ENCODE results near the gene SMARCAL1. TPM values are rescaled to one million over a fixed set of nuclear protein-coding genes. Genes with fewer than 3 reads are reported as not detected.

The SMARCAL1 gene
- total and polyA plus RNA-seq, 2 experiments from 2014 or later = 10.3 to 17.2 TPM

- TF ChIP-seq, protein P1, sequence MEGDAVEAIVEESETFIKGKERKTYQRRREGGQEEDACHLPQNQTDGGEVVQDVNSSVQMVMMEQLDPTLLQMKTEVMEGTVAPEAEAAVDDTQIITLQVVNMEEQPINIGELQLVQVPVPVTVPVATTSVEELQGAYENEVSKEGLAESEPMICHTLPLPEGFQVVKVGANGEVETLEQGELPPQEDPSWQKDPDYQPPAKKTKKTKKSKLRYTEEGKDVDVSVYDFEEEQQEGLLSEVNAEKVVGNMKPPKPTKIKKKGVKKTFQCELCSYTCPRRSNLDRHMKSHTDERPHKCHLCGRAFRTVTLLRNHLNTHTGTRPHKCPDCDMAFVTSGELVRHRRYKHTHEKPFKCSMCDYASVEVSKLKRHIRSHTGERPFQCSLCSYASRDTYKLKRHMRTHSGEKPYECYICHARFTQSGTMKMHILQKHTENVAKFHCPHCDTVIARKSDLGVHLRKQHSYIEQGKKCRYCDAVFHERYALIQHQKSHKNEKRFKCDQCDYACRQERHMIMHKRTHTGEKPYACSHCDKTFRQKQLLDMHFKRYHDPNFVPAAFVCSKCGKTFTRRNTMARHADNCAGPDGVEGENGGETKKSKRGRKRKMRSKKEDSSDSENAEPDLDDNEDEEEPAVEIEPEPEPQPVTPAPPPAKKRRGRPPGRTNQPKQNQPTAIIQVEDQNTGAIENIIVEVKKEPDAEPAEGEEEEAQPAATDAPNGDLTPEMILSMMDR (conservative IDR thresholded peaks at IDR 0.05; ENCODE audit: low read depth in 2 of 2) = no peak
- TF ChIP-seq ZNF331 (CRISPR knock-in tag; IDR thresholded peaks at IDR 0.05; ENCODE audit: low read depth) (no peak), ZNF114 (CRISPR knock-in tag; IDR thresholded peaks at IDR 0.05) (no peak), ETS1 (IDR thresholded peaks at IDR 0.05) (no peak), JUNB (IDR thresholded peaks at IDR 0.05; ENCODE audit: unreplicated experiment) (no peak), EZH2phosphoT487 (IDR thresholded peaks at IDR 0.05; ENCODE audit: unreplicated experiment) (no peak), EZH2 (IDR thresholded peaks at IDR 0.05; ENCODE audit: low read depth, unreplicated experiment) (no peak), CREB1 (CRISPR knock-in tag; IDR thresholded peaks at IDR 0.05; ENCODE audit: low read depth) (no peak), STAT1 (IDR thresholded peaks at IDR 0.05; ENCODE audit: unreplicated experiment) (no peak), POLR2AphosphoS5 (IDR thresholded peaks at IDR 0.05; ENCODE audit: low read depth) (no peak), NANOG (IDR thresholded peaks at IDR 0.05; ENCODE audit: borderline replicate concordance) (no peak)
- TF ChIP-seq, protein P2, sequence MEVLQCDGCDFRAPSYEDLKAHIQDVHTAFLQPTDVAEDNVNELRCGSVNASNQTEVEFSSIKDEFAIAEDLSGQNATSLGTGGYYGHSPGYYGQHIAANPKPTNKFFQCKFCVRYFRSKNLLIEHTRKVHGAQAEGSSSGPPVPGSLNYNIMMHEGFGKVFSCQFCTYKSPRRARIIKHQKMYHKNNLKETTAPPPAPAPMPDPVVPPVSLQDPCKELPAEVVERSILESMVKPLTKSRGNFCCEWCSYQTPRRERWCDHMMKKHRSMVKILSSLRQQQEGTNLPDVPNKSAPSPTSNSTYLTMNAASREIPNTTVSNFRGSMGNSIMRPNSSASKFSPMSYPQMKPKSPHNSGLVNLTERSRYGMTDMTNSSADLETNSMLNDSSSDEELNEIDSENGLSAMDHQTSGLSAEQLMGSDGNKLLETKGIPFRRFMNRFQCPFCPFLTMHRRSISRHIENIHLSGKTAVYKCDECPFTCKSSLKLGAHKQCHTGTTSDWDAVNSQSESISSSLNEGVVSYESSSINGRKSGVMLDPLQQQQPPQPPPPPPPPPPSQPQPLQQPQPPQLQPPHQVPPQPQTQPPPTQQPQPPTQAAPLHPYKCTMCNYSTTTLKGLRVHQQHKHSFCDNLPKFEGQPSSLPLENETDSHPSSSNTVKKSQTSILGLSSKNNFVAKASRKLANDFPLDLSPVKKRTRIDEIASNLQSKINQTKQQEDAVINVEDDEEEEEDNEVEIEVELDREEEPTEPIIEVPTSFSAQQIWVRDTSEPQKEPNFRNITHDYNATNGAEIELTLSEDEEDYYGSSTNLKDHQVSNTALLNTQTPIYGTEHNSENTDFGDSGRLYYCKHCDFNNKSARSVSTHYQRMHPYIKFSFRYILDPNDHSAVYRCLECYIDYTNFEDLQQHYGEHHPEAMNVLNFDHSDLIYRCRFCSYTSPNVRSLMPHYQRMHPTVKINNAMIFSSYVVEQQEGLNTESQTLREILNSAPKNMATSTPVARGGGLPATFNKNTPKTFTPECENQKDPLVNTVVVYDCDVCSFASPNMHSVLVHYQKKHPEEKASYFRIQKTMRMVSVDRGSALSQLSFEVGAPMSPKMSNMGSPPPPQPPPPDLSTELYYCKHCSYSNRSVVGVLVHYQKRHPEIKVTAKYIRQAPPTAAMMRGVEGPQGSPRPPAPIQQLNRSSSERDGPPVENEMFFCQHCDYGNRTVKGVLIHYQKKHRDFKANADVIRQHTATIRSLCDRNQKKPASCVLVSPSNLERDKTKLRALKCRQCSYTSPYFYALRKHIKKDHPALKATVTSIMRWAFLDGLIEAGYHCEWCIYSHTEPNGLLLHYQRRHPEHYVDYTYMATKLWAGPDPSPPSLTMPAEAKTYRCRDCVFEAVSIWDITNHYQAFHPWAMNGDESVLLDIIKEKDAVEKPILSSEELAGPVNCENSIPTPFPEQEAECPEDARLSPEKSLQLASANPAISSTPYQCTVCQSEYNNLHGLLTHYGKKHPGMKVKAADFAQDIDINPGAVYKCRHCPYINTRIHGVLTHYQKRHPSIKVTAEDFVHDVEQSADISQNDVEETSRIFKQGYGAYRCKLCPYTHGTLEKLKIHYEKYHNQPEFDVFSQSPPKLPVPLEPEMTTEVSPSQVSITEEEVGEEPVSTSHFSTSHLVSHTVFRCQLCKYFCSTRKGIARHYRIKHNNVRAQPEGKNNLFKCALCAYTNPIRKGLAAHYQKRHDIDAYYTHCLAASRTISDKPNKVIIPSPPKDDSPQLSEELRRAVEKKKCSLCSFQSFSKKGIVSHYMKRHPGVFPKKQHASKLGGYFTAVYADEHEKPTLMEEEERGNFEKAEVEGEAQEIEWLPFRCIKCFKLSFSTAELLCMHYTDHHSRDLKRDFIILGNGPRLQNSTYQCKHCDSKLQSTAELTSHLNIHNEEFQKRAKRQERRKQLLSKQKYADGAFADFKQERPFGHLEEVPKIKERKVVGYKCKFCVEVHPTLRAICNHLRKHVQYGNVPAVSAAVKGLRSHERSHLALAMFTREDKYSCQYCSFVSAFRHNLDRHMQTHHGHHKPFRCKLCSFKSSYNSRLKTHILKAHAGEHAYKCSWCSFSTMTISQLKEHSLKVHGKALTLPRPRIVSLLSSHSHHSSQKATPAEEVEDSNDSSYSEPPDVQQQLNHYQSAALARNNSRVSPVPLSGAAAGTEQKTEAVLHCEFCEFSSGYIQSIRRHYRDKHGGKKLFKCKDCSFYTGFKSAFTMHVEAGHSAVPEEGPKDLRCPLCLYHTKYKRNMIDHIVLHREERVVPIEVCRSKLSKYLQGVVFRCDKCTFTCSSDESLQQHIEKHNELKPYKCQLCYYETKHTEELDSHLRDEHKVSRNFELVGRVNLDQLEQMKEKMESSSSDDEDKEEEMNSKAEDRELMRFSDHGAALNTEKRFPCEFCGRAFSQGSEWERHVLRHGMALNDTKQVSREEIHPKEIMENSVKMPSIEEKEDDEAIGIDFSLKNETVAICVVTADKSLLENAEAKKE (CRISPR knock-in tag; IDR thresholded peaks at IDR 0.05) = no peak
- TF ChIP-seq, protein P3, sequence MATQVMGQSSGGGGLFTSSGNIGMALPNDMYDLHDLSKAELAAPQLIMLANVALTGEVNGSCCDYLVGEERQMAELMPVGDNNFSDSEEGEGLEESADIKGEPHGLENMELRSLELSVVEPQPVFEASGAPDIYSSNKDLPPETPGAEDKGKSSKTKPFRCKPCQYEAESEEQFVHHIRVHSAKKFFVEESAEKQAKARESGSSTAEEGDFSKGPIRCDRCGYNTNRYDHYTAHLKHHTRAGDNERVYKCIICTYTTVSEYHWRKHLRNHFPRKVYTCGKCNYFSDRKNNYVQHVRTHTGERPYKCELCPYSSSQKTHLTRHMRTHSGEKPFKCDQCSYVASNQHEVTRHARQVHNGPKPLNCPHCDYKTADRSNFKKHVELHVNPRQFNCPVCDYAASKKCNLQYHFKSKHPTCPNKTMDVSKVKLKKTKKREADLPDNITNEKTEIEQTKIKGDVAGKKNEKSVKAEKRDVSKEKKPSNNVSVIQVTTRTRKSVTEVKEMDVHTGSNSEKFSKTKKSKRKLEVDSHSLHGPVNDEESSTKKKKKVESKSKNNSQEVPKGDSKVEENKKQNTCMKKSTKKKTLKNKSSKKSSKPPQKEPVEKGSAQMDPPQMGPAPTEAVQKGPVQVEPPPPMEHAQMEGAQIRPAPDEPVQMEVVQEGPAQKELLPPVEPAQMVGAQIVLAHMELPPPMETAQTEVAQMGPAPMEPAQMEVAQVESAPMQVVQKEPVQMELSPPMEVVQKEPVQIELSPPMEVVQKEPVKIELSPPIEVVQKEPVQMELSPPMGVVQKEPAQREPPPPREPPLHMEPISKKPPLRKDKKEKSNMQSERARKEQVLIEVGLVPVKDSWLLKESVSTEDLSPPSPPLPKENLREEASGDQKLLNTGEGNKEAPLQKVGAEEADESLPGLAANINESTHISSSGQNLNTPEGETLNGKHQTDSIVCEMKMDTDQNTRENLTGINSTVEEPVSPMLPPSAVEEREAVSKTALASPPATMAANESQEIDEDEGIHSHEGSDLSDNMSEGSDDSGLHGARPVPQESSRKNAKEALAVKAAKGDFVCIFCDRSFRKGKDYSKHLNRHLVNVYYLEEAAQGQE (IDR thresholded peaks at IDR 0.05; ENCODE audit: unreplicated experiment) = no peak
- no peak overlapping the region for H3K27ac ChIP-seq (ENCODE audit: low read depth)
- no peak for DNase-seq (ENCODE audit: low spot score)
Measured at GRCh38 chr2:216477283-216478035, 65.2 kb downstream of the SMARCAL1 start.

More at GRCh38 chr2:216477283-216478035, 65.2 kb downstream of the SMARCAL1 start:
- no peaks in the 10 kb centered on the region for H3K9me2 ChIP-seq (ENCODE audit: insufficient read depth)
- Mint-ChIP-seq H3K27me3 (ENCODE audit: insufficient read depth, low read depth, poor library complexity) (no peaks in the 10 kb centered on the region), H3K4me1 (peaks cover 9% of the 10 kb centered on the region), H3K9me3 (no peaks in the 10 kb centered on the region), H3K4me3 (no peak overlapping the region), H3K36me3 (ENCODE audit: low read depth) (peaks cover 2% of the 10 kb centered on the region; the same call in 1 of the 3 replicates), H3K27ac (no peak overlapping the region)
- H3K4me1 ChIP-seq (ENCODE audit: insufficient read depth) = peaks cover 6% of the 10 kb centered on the region; the same call in 1 of the 2 replicates
- no peak overlapping the region for H3K4me2 ChIP-seq
- no peak for ATAC-seq
- 0 out of 2 replicates have a peak, but pooled peaks cover 2% of the 10 kb centered on the region for H4K20me1 ChIP-seq (replicated peaks; ENCODE audit: insufficient read depth)
- H2AFZ ChIP-seq = no peak overlapping the region
- H3K79me2 ChIP-seq (replicated peaks; ENCODE audit: insufficient read depth) = no peaks in the 10 kb centered on the region
- H3K27me3 ChIP-seq (ENCODE audit: insufficient read depth) = no peaks in the 10 kb centered on the region
- H3K36me3 ChIP-seq (ENCODE audit: insufficient read depth) = no peaks in the 10 kb centered on the region
- no peak overlapping the region for H3K4me3 ChIP-seq
- no peaks in the 10 kb centered on the region for H3F3A ChIP-seq (replicated peaks; ENCODE audit: low read depth)

Measured in GM23338 (cell line).